PFSK-1 (cell line): ENCODE measurements around the gene MAMDC4.

Experiments used
- FOXP2 ChIP-seq: optimal IDR thresholded peaks from 2 replicates; pipeline ENCODE3; 2011; ENCODE audit warnings: borderline replicate concordance, control low read depth, inconsistent platforms; ENCODE audit not compliant: insufficient read depth; ENCODE audit errors: extremely low read length, extremely low read depth
- POLR2AphosphoS5 ChIP-seq: IDR thresholded peaks from 2 replicates; pipeline ENCODE4 v1.6.1; 2012; ENCODE audit warnings: low read depth, mild to moderate bottlenecking, control low read depth, low read length, moderate library complexity
- REST ChIP-seq, 2 experiments: IDR thresholded peaks; 2 replicates each; pipeline versions ENCODE4 v1.6.1 to v1.8.0; 2011 to 2012; ENCODE audit warnings: low read depth in 2 of 2, low read length in 2 of 2, control low read depth in 1 of 2, inconsistent platforms in 1 of 2, mild to moderate bottlenecking in 1 of 2, moderate library complexity in 1 of 2; ENCODE audit not compliant: insufficient read depth in 1 of 2
- SIN3A ChIP-seq: IDR thresholded peaks from 2 replicates; pipeline ENCODE4 v1.6.1; 2012; ENCODE audit warnings: mild to moderate bottlenecking, low read length, moderate library complexity, borderline replicate concordance; ENCODE audit not compliant: insufficient read depth
- TAF1 ChIP-seq: IDR thresholded peaks from 2 replicates; pipeline ENCODE4 v1.6.1; 2012; ENCODE audit warnings: low read length, control low read depth, borderline replicate concordance; ENCODE audit not compliant: insufficient read depth

The MAMDC4 gene

GRCh38 chr9:136890661-136891060 is 38.5 kb downstream of the MAMDC4 start:
- TF ChIP-seq TAF1 = no peak
- TF ChIP-seq REST (IDR thresholded peaks at IDR 0.05; ENCODE audit: insufficient read depth in 1 of 2, low read depth in 2 of 2, low read length in 2 of 2) = no peak
- TF ChIP-seq POLR2AphosphoS5 = no peak
- TF ChIP-seq FOXP2 = no peak

DNA sequence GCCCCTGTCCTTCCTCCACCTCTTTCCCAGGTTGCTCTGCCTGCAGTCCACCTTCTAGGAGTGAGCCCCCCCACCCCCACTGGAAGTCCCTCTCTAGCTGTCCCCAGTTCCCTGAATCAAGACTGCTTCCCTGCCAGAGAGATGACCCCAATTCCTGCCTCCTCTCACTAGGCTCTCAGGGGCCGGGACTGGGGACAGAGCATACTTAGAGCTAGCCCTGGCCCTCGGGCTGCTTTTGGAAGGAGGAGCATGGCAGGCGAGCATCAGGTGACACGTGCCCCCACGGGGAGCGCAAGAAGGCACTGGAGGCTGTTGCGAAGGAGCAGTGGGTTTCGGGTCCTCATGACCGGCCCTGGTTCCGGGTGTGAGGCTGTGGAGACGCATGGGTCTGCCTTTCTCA is 43.9 kb downstream of the MAMDC4 start:
- no peak for TF ChIP-seq REST (IDR thresholded peaks at IDR 0.05; ENCODE audit: insufficient read depth in 1 of 2, low read depth in 2 of 2, low read length in 2 of 2)
- no peak for TF ChIP-seq SIN3A
- TF ChIP-seq FOXP2 = no peak
- TF ChIP-seq TAF1 = no peak
- no peak for TF ChIP-seq POLR2AphosphoS5

DNA sequence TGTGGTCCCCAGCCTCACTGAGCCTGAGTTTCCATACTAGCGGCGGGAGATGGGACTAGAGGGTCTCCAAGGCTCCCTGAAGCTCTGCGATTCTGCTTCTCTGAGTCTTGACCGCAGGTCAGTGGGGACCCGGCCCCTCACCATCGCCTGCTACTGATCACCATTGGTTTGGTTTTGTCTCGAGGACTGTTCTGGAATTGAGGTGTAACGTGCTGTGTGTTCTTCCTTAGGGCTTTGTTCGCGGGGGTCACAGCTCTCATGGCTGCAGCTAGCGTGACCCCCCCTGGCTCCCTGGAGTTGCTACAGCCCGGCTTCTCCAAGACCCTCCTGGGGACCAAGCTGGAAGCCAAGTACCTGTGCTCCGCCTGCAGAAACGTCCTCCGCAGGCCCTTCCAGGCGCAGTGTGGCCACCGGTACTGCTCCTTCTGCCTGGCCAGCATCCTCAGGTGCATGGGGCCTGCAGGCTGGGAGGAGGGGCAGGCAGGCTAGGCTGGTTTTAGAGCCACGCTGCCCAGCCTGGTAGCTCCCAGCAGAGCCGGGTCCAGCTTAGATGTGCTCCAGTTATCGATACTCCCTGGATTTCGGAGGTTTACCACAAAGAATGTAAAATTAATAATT is 46.4 kb downstream of the MAMDC4 start:
- TF ChIP-seq SIN3A (no peak), POLR2AphosphoS5 (no peak), TAF1 (no peak), FOXP2 (no peak), REST (IDR thresholded peaks at IDR 0.05; ENCODE audit: insufficient read depth in 1 of 2, low read depth in 2 of 2, low read length in 2 of 2) (no peak)

GRCh38 chr9:136899196-136899595 is 47.0 kb downstream of the MAMDC4 start:
- TF ChIP-seq REST (IDR thresholded peaks at IDR 0.05; ENCODE audit: insufficient read depth in 1 of 2, low read depth in 2 of 2, low read length in 2 of 2) (no peak), POLR2AphosphoS5 (no peak), FOXP2 (no peak), SIN3A (no peak), TAF1 (no peak)

- TF ChIP-seq TAF1 (no peak), SIN3A (no peak), REST (IDR thresholded peaks at IDR 0.05; ENCODE audit: insufficient read depth in 1 of 2, low read depth in 2 of 2, low read length in 2 of 2) (no peak)
These were observed 48.4 kb downstream of the MAMDC4 start for GRCh38 chr9:136900556-136900955.
